Lung (tissue), 12 donors: ENCODE data around the gene IMPACT. TPM values are rescaled to one million over a fixed set of nuclear protein-coding genes. Genes with fewer than 3 reads are reported as not detected.

Experiments
- ATAC-seq: fragments of 200-7000 bp; cut with Tn5 transposase; one replicate; pipeline ENCODE4 v1.9.1; 2020; ENCODE audit warnings: moderate number of reproducible peaks; ENCODE audit not compliant: insufficient read depth, low FRiP score
- DNase-seq, 3 donors: peaks; one replicate each; pipeline ENCODE4 v3.0.0-alpha.2; 2013 to 2017
- H3K27ac ChIP-seq, 2 donors: one replicate each; pipeline ENCODE4 v1.5.1; 2013; ENCODE audit warnings: mild to moderate bottlenecking in 2 of 2, moderate library complexity in 2 of 2, control low read depth in 1 of 2, inconsistent platforms in 1 of 2, low read depth in 1 of 2, low read length in 1 of 2
- H3K27me3 ChIP-seq, 3 donors: one replicate each; pipeline ENCODE4 v1.5.1; 2013; ENCODE audit warnings: low read length in 2 of 3; ENCODE audit not compliant: control insufficient read depth in 3 of 3, insufficient read depth in 3 of 3
- H3K36me3 ChIP-seq, 4 donors: one replicate each; pipeline ENCODE4 v1.5.1; 2013; ENCODE audit warnings: low read length in 4 of 4, mild to moderate bottlenecking in 1 of 4, moderate library complexity in 1 of 4; ENCODE audit not compliant: control insufficient read depth in 4 of 4, insufficient read depth in 4 of 4
- H3K4me1 ChIP-seq, 5 donors: one replicate each; pipeline ENCODE4 v1.5.1; 2013; ENCODE audit warnings: low read length in 5 of 5, mild to moderate bottlenecking in 2 of 5, moderate library complexity in 1 of 5; ENCODE audit not compliant: control insufficient read depth in 5 of 5, insufficient read depth in 5 of 5
- H3K4me3 ChIP-seq: one replicate; pipeline ENCODE4 v1.5.1; 2013; ENCODE audit warnings: mild to moderate bottlenecking, control low read depth, moderate library complexity
- H3K9ac ChIP-seq, 2 donors: one replicate each; pipeline ENCODE4 v1.5.1; 2013; ENCODE audit warnings: low read length in 2 of 2, control low read depth in 1 of 2; ENCODE audit not compliant: insufficient read depth in 1 of 2
- H3K9me3 ChIP-seq, 4 donors: one replicate each; pipeline ENCODE4 v1.5.1; 2013; ENCODE audit warnings: low read length in 3 of 4, mild to moderate bottlenecking in 1 of 4, moderate library complexity in 1 of 4; ENCODE audit not compliant: control insufficient read depth in 4 of 4, insufficient read depth in 3 of 4
- WGBS, 2 donors: extraction: QIAGEN DNeasy Blood & Tissue Kit; methylation state at CpG; one replicate each; pipeline ENCODE4 v1.1.7; 2013; 5-methylcytosine and 5-hydroxymethylcytosine counted together
- polyA plus RNA-seq, 2 donors: library from polyadenylated mRNA; stranded (reverse); fragments of 200-250 nt; gene quantifications; one replicate each; pipeline ENCODE4 v1.2.1, GENCODE V29; 2013
- total RNA-seq, 2 donors: library from RNA; depleted of rRNA in 1 of 2; stranded (reverse); fragments of >200 nt in 1 of 2; gene quantifications; one replicate each; pipeline ENCODE4 v1.2.1, GENCODE V29; 2014 to 2021
- TF ChIP-seq, protein P1 (sequence below): IDR thresholded peaks from 2 replicates; pipeline ENCODE4 v1.5.1; 2012; ENCODE audit warnings: mild to moderate bottlenecking; ENCODE audit errors: control extremely low read depth, extremely low read depth
- donor health status: control.
- donor health status: control.
- donor health status: Bipolar disorder and iron deficiency.
- donor health status: healthy.
- donor health status: DM: yes; HTN: yes; CAD: no.

Gene IMPACT
- total and polyA plus RNA-seq, 4 donors: 12.0 to 29.6 (median 25.0) TPM

- TF ChIP-seq, protein P1, sequence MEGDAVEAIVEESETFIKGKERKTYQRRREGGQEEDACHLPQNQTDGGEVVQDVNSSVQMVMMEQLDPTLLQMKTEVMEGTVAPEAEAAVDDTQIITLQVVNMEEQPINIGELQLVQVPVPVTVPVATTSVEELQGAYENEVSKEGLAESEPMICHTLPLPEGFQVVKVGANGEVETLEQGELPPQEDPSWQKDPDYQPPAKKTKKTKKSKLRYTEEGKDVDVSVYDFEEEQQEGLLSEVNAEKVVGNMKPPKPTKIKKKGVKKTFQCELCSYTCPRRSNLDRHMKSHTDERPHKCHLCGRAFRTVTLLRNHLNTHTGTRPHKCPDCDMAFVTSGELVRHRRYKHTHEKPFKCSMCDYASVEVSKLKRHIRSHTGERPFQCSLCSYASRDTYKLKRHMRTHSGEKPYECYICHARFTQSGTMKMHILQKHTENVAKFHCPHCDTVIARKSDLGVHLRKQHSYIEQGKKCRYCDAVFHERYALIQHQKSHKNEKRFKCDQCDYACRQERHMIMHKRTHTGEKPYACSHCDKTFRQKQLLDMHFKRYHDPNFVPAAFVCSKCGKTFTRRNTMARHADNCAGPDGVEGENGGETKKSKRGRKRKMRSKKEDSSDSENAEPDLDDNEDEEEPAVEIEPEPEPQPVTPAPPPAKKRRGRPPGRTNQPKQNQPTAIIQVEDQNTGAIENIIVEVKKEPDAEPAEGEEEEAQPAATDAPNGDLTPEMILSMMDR: no peak
- no peak overlapping the region for H3K4me3 ChIP-seq
- no peak overlapping the region for H3K27ac ChIP-seq
- H3K27me3 ChIP-seq: no peaks in the 10 kb centered on the region
- H3K9me3 ChIP-seq: no peaks in the 10 kb centered on the region
- H3K36me3 ChIP-seq: no peaks in the 10 kb centered on the region
- WGBS, 2 donors: 77 to 80% methylated on average over 5 of the region's 5 CpGs
- ATAC-seq (no peak), DNase-seq (no peak)
- H3K4me1 ChIP-seq: no peaks in the 10 kb centered on the region
- H3K9ac ChIP-seq: no peak overlapping the region
Observed at GRCh38 chr18:24462838-24463775, 36.6 kb downstream of the IMPACT start.

GRCh38 chr18:24465486-24465885 is 39.0 kb downstream of the IMPACT start:
- H3K4me1 ChIP-seq: no peaks in the 10 kb centered on the region
- TF ChIP-seq, protein P1: no peak
- no peaks in the 10 kb centered on the region for H3K9me3 ChIP-seq
- 37 to 71% methylated on average over 7 of the region's 7 CpGs for WGBS, 2 donors
- ATAC-seq (no peak), DNase-seq (no peak)
- H3K9ac ChIP-seq: no peak overlapping the region
- no peaks in the 10 kb centered on the region for H3K27me3 ChIP-seq
- no peak overlapping the region for H3K4me3 ChIP-seq
- no peaks in the 10 kb centered on the region for H3K36me3 ChIP-seq
- no peak overlapping the region for H3K27ac ChIP-seq

DNA sequence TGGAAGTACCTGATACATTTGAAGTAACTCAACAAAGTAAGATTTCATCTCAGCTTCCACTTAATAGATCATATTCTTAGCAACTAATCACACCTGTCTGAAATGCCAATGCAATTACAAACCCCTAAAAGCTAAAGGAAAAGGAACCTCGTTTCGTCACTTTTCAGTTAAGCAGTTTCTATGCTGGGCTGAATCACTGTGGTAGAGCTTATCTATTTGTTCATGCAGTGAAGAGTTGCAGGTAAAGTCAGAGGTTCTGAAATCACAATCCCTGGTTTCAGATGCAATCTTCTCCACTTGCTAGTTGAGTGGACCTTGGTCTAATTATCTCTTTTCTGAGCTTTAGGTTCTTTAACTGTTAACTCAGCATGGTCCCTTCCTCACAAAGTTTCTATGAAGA is 40.3 kb downstream of the IMPACT start:
- H3K36me3 ChIP-seq: no peaks in the 10 kb centered on the region
- H3K4me3 ChIP-seq: no peak overlapping the region
- WGBS, 2 donors: 41 to 67% methylated on average over 2 of the region's 2 CpGs
- H3K9ac ChIP-seq: no peak overlapping the region
- H3K27ac ChIP-seq: no peak overlapping the region
- no peaks in the 10 kb centered on the region for H3K27me3 ChIP-seq
- no peaks in the 10 kb centered on the region for H3K9me3 ChIP-seq
- TF ChIP-seq, protein P1: no peak
- no peaks in the 10 kb centered on the region for H3K4me1 ChIP-seq
- DNase-seq (no peak), ATAC-seq (no peak)
